Superior temporal gyrus (tissue), 1 donor: ENCODE measurements around the gene ACO2.

Experiments used
- DNase-seq: peaks from one replicate; pipeline ENCODE4 v3.0.0-alpha.2; 2016; ENCODE audit errors: extremely low spot score

Gene ACO2

GRCh38 chr22:41488596-41489385, 19.9 kb downstream of the ACO2 start:
- no peak for DNase-seq

DNA sequence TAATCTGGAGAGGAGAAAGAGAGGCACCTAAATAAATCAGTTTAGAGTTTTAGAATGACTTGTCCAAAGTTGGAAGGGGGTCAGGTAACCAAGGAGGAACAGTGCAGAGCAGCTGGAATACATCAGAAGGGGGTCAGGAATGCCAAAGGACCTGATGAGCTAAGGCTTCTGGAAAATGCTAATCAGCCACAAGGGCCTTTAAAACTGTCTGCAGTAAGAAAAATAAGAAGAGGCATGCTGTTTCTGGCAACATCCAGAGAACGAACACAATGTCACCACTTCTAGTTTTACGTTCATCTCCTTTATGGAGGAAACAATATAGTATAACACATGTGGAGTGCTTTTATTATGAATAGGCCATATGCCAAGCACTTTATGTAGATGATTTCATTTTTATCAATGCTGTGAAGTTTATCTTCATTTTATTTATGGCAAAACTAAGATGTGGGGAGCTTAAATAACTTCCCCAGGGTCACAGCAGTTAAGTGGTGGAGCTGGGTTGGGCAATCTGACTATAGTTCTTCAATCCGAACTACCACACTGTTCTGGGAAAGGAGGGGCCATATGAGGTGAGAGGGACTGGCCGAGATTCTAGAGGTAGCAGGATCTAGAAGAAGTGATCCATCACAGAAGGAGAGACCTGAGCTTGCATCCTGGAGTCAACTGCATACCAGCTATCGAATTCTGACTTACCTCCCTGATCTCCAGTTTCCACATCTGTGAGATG, 22.6 kb downstream of the ACO2 start:
- DNase-seq: no peak

GRCh38 chr22:41498303-41498835, 29.5 kb downstream of the ACO2 start:
- no peak for DNase-seq

DNA sequence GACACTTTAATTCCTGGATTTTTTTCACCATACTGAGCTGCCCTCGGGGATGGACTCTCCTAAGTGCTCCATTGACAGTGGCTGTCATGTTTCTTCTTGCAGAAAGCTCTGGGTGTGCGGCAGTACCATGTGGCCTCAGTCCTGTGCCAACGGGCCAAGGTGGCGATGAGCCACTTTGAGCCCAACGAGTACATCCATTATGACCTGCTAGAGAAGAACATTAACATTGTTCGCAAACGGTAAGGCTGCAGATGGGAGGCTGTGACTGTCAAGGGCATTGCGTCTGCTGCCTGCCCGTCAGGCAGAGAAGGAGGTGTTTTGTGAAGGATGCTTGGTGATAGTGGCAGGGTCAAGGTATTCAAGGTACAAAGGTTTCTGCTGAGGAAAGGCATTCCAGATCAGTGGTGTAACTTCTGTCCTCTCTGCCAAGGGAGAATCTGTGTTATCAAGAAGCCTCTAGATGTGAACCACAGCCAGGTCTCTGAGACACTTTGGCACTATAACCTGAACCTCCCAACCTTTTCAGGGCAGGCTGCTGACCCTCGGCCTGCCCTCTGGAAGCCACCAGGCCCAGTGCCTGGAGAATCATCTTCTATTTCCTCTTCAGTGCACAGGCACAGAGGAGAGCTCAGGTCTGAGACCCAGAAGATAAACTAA, 30.8 kb downstream of the ACO2 start:
- DNase-seq: no peak

DNA sequence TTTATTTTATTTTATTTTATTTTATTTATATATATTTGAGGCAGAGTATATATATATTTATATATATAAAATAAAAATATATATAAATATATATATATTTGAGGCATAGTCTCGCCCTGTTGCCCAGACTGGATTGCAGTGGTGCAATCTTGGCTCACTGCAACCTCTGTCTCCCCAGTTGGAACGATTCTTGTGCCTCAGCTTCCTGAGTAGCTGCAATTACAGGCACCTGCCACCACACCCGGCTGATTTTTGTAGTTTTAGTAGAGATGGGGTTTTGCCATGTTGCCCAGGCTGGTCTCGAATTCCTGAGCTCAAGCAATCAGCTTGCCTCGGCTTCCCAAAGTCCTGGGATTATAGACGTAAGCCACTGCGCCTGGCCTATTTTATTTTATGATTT, 31.4 kb downstream of the ACO2 start:
- DNase-seq: no peak

DNA sequence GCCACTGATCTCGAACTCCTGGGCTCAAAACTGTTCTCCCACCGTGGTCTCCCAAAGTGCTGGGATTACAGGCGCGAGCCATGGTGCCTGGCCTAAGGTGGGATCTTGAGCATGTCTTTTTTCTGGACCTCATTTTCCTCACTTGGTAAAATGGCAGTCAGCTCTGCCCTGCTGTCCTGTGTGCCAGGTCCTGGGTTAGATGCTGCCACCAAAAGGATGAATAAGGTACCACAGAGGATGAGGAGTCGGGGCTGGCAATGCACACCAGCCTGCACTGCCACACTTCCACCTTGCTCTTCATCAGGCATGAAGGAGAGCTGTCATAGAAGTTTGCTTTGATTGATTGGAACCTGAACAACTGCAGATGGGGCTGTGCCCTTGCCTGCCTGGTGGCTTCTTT, 32.3 kb downstream of the ACO2 start:
- peak; percentile 63 for DNase-seq

- peak; percentile 66 for DNase-seq
These were observed 35.5 kb downstream of the ACO2 start for GRCh38 chr22:41504397-41504796.

DNA sequence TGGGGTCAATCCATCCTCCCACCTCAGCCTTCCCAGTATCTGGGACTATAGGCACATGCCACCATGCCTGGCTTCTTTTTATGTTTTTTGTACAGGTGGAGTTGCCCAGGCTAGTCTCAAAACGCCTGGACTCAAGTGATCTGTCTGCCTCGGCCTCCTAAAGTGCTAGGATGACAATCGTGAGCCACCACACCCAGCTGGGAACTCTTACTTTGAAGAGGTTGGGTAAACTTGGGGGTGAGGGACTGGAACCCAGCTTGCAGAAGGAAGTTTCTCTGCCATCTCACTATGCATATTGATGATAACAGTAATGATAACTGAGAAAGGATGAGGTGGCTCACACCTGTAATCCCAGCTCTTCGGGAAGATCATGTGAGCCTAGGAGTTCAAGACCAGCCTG, 35.9 kb downstream of the ACO2 start:
- no peak for DNase-seq

- DNase-seq: no peak
These were observed 36.7 kb downstream of the ACO2 start for GRCh38 chr22:41505511-41506220.

- no peak for DNase-seq
These were observed 38.6 kb downstream of the ACO2 start for GRCh38 chr22:41507330-41508063.

GRCh38 chr22:41508770-41509170, 39.9 kb downstream of the ACO2 start:
- DNase-seq: peak; percentile 81

DNA sequence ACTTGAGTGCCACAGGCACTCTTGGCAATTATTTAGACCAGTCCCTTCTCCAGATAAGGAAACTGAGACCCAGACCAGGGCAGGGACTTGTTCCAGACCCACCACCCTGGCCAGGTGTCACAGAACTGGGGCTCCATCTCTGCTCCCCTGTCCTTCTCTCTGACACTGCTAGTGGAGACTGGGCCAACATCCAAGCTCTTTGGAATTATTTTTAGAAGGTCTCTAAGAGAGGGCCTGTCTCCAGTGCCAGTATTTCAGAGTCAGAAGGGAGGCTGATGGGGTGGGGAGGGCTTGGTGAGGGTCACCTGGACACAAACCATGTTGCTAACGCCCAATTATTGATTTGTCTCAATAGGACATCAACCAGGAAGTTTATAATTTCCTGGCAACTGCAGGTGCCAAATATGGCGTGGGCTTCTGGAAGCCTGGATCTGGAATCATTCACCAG, 42.6 kb downstream of the ACO2 start:
- no peak for DNase-seq

DNA sequence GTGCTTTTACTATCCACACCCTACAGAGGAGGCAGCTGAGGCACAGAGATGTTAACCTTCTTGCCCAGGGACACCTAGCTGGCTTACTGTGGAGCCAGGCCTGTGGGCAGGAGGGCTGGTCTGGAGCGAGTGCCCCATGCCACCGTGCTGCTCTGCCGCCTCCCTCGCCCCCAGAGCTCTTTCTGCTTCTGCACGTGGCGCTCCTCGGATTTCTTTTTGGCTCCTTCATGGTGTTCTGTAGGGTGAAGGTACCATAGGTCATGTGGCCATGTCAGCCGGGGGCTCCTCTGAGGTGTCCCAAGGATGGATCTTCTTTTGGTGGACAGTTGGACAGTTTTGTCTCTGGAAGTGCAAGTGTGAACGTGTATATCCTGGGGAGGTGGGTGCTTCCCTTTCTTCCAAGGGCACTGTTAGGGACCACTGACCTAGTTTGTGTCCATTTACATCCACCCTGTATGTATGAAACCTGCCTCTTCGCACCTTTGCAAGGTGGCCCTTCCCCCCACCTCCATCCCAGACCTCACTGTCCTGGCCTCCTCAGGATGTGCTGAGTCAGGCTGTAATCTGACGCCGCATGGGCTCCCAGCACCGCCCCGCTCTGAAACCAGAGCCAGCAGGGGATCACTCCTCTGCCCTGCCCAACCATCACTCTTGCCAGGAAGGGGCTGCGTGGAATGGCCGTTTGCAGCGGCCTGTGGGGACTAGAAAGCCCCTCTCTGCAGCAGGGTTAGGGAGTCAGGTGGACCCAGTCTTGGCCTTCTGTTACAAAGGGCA, 43.7 kb downstream of the ACO2 start:
- DNase-seq: no peak

DNA sequence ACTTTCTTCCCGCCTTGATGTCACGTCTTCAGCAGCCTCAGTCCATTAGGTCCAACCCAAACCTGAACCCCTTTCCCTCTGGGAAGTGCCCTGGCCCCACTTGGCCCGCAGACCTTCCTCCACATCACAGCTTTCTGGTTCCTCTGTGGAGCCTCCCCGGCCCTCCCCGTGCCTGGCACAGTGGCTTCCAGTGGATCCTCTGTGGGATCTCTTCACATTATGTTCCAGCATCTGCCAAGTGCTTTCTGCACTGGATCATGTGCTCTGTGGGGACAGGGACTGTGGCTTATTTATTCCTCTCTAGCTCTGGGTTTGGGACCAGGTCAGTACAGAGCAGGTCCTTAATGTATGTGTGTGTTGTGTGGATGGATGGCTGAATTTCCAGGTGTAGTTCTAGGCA, 44.5 kb downstream of the ACO2 start:
- peak; percentile 87 for DNase-seq

GRCh38 chr22:41516462-41516861, 47.5 kb downstream of the ACO2 start:
- DNase-seq: no peak

DNA sequence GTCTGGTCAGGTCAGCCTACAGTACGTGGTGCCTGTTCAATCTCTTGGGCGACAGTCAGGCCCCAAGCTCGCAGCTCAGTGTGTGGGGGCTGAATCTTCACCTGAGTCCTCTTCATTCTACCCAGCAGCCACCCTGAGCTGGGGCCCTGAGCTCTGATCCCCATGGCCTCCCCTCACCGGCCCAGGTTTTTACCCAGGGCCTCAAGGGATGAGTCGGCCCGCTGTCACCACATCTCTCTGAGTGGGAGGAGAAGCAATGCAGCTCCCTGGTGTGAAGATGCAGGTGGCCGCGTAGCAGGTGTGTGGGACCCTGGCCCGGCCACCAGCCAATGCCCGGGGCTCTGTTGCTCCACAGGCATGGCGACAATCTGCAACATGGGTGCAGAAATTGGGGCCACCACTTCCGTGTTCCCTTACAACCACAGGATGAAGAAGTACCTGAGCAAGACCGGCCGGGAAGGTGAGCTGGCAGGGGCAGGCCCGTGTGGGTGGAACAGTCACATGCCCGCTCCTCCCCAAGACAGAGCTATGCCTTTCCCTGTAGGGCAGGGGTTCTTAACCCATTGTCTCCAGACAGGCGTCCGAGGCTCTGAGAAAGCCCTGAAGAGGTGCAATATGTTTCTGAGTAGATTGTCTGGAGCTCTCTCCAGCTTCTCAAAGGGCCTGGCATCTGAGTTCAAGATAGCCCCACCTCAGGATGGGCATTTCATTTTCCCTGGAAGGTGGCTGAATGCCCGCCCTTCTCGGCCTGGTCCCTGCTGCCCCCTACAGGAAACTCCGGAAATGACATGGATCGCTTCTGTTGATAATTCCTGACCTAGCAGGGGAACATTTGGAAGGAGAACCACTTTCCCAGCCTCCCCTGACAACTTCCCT, 48.5 kb downstream of the ACO2 start:
- peak; percentile 96 for DNase-seq

DNA sequence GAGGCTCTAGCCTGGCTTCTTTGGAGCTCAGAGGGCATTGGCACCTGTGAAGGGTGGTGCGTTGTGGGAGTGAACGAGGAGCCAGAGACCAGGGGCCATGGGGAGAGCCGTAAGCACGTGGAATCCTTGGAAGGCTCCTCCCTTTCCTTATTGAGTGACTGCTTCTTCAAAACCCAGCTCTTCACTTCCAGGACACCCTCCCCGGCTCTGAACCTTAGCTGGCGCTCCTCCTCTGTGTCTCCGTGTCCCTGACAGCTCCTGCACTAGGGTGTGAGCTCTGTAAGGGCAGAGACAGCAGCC, 49.1 kb downstream of the ACO2 start:
- DNase-seq: no peak

- DNase-seq: no peak
These were observed 52.2 kb downstream of the ACO2 start for GRCh38 chr22:41521126-41521525.

- no peak for DNase-seq
These were observed 53.9 kb downstream of the ACO2 start for GRCh38 chr22:41522813-41523212.
